ENCODE data around the gene SPRR1B.

DNA sequence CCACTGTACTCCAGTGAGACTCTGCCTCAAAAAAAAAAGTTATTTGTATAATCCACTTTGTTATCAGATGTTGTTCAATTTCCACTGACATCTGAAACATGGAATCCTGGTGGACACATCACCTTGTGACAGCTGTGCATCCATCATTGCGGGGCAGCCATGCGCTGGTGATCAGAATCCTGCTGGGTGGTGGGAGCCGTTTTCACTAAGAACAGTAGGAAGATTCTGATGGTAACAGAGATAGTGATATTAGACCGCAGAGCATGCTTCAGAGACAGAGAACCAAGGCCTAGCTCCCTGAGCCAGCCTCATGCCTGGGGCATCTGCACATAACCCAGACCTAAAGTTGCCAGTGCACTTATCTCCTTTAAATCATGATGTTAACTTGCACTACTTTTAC is 32.5 kb upstream of the SPRR1B start:
- TF ChIP-seq, protein P1, sequence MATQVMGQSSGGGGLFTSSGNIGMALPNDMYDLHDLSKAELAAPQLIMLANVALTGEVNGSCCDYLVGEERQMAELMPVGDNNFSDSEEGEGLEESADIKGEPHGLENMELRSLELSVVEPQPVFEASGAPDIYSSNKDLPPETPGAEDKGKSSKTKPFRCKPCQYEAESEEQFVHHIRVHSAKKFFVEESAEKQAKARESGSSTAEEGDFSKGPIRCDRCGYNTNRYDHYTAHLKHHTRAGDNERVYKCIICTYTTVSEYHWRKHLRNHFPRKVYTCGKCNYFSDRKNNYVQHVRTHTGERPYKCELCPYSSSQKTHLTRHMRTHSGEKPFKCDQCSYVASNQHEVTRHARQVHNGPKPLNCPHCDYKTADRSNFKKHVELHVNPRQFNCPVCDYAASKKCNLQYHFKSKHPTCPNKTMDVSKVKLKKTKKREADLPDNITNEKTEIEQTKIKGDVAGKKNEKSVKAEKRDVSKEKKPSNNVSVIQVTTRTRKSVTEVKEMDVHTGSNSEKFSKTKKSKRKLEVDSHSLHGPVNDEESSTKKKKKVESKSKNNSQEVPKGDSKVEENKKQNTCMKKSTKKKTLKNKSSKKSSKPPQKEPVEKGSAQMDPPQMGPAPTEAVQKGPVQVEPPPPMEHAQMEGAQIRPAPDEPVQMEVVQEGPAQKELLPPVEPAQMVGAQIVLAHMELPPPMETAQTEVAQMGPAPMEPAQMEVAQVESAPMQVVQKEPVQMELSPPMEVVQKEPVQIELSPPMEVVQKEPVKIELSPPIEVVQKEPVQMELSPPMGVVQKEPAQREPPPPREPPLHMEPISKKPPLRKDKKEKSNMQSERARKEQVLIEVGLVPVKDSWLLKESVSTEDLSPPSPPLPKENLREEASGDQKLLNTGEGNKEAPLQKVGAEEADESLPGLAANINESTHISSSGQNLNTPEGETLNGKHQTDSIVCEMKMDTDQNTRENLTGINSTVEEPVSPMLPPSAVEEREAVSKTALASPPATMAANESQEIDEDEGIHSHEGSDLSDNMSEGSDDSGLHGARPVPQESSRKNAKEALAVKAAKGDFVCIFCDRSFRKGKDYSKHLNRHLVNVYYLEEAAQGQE (IDR thresholded peaks at IDR 0.05; ENCODE audit: low read depth), result no peak
- no peak for TF ChIP-seq ZNF274 (IDR thresholded peaks at IDR 0.05; ENCODE audit: low read depth, low read length)
- no peak for TF ChIP-seq EZH2 (IDR thresholded peaks at IDR 0.05)
- TF ChIP-seq MAX (IDR thresholded peaks at IDR 0.05), result no peak
- TF ChIP-seq, protein P2, sequence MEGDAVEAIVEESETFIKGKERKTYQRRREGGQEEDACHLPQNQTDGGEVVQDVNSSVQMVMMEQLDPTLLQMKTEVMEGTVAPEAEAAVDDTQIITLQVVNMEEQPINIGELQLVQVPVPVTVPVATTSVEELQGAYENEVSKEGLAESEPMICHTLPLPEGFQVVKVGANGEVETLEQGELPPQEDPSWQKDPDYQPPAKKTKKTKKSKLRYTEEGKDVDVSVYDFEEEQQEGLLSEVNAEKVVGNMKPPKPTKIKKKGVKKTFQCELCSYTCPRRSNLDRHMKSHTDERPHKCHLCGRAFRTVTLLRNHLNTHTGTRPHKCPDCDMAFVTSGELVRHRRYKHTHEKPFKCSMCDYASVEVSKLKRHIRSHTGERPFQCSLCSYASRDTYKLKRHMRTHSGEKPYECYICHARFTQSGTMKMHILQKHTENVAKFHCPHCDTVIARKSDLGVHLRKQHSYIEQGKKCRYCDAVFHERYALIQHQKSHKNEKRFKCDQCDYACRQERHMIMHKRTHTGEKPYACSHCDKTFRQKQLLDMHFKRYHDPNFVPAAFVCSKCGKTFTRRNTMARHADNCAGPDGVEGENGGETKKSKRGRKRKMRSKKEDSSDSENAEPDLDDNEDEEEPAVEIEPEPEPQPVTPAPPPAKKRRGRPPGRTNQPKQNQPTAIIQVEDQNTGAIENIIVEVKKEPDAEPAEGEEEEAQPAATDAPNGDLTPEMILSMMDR (IDR thresholded peaks at IDR 0.05 in 2 of 3, conservative IDR thresholded peaks at IDR 0.05 in 1 of 3; ENCODE audit: borderline replicate concordance in 1 of 3, insufficient read depth in 1 of 3, low read depth in 2 of 3, low read length in 2 of 3), result no peak

Data from HCT116 (cell line).